GDM1 (cell line): ENCODE measurements around the gene RABGAP1L.
"Not testable (repeated sequence)": the region's sequence is repeated elsewhere in the genome, so short reads cannot be mapped to it uniquely, and the experiment has no call there.

Source experiments
- DNase-seq: peaks from one replicate; lab custom pipeline; 2025; lab: John Stamatoyannopoulos, UW

RABGAP1L gene

DNA sequence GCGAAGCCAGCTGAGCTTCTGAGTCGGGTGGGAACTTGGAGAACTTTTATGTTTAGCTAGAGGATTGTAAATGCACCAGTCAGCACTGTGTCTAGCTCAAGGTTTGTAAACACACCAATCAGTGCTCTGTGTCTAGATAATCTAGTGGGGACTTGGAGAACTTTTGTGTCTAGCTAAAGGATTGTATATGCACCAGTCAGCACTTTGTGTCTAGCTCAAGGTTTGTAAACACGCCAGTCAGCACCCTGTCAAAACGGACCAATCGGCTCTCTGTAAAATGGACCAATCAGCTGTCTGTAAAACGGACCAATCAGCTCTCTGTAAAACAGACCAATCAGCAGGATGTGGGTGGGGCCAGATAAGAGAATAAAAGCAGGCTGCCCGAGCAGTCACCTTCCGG is 552.5 kb downstream of the RABGAP1L start:
- not testable (repeated sequence) for DNase-seq

DNA sequence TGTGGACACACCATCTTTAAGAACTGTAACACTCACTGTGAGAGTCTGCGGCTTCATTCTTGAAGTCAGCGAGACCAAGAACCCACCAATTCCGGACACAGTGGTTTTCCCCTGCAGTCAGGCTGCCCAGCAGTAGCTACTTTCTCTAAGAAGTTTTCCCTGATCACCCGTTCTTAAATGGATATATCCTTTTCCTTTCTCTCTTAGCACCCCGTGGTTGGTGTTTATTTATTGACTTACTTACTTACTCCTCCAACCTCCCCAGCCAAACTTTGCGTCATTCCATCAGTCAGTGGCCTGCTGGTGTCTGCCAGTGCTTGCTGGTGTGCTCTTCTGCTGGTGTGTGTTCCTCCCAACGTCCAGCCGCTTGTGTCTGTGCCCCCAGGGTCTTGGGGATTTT is 553.2 kb downstream of the RABGAP1L start:
- DNase-seq = no peak

GRCh38 chr1:174713796-174714195 is 554.5 kb downstream of the RABGAP1L start:
- no peak for DNase-seq

DNA sequence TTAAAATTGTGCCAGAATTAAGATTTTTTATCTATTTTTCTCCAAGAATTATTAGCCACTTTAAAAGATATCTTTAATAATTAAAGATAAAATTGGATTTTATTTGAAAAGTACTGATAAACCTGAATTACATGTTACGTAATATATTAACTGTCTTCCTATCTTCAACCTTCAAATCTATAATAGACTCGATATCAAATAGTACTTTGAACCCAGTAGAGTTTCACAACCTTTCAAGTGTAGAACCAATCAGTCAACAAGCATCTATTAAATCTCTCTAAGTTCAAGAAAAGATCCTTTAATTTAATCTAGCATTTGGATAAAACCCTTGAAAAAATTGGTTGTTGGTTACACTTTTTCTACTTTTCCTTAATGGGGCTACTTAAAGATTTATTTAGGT is 559.9 kb downstream of the RABGAP1L start:
- no peak for DNase-seq

- no peak for DNase-seq
Measured at GRCh38 chr1:174720618-174721017, 561.3 kb downstream of the RABGAP1L start.

GRCh38 chr1:174721246-174721645 is 561.9 kb downstream of the RABGAP1L start:
- no peak for DNase-seq

DNA sequence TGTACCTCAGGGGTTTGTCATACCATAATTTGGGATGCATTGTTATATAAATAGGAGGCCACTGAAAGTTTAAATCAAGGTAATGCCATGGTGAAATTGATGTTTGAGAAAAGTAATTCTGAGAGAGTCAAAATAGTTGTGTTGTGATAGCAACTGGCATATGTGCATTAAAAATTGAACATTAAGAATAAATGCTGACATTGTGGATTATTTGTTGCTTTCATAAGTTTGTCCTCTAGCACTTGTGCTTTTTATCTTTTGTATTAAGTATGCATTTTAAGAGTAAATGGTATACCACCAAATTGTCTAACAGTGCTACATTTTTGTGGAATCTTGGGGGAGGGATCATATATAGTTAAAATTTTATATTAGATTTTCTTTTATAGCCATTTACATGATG is 564.5 kb downstream of the RABGAP1L start:
- DNase-seq = no peak

DNA sequence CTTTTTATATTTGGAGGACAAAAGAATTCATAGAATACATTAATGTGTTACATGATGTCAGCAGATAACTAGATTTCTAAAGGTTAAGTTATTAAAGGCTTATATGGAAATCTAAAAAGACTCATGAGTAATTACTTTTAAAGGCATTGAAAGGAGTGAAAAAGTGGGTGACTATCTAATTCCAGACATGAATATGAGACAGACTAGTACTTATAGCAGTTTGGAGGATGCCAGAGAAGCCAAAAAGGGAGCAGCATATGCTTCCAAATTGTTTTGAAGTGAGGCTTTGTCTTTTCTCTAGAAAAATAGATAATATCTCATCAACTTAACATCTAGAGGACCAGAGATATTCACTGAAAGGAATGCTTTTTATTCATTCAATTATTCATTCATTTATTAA is 564.9 kb downstream of the RABGAP1L start:
- DNase-seq = no peak

- no peak for DNase-seq
Measured at GRCh38 chr1:174726167-174726879, 567.0 kb downstream of the RABGAP1L start.

DNA sequence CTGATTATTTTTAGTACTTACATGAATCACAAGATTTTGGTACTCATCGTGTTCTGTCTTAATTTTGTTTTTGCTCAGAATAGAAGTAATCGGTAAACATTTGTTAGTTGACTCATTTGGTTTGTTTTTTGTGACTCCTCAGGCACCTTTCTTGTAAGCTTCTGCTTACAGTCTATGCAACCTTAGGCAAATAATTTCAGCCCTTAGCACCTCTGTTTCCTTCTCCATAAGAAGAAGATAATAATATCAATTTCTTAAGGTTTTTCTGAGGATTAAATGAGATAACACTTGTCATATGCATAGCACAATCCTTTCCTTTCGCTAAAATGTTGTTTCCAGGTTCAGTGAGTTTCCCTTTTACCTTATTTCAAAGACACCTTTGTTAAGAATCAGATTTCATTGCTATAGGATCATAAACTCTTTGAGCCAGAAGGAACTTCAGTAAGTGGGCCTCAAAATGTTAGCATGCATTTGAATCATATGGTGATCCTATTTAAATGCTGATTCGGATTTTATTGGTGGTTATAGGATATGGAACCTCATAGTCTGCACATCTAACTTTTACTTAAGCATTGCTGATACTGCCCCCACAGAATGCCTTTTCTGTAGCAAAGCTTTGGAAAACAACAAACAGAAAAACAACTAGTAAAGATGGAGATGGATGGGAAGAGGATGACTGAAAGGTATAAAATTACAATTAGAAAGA is 567.7 kb downstream of the RABGAP1L start:
- DNase-seq = no peak

DNA sequence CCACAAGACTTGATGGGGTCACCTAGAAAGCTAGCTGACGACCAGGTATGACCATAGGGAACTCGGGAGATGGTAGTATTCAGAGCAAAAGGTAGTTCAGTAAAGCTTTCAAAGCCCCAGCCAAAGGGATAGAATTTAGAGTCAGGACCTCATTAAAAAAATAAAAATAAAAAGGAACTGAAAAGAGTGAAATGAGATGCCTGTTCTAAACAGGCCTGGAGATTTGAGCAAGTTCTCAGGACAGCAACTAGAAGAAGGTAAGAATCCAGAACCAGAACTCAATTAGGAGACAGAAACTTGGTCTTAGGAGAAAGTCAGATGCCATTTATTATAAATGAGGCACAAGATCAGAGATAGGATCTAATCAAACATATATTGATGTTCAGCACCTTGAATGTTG is 575.0 kb downstream of the RABGAP1L start:
- DNase-seq = no peak

DNA sequence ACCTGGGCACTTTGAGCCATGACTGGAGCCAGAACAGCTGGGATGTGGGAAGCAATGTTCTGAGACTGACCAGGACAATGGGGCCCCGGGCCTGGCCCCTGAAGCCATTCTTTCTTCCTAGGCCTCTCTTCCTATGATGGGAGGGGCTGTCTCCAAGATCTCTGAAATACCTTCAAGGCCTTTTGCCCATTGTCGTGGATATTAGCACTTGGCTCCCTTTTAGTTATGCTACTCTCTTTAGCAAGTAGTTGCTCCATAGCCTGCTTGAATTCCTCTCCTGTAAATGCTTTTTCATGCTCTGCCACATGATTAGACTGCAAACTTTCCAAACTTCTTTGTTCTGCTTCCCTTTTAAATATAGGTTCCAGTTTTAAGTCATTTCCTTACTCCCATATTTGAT is 577.5 kb downstream of the RABGAP1L start:
- no peak for DNase-seq

GRCh38 chr1:174740249-174740968 is 581.1 kb downstream of the RABGAP1L start:
- DNase-seq = no peak

DNA sequence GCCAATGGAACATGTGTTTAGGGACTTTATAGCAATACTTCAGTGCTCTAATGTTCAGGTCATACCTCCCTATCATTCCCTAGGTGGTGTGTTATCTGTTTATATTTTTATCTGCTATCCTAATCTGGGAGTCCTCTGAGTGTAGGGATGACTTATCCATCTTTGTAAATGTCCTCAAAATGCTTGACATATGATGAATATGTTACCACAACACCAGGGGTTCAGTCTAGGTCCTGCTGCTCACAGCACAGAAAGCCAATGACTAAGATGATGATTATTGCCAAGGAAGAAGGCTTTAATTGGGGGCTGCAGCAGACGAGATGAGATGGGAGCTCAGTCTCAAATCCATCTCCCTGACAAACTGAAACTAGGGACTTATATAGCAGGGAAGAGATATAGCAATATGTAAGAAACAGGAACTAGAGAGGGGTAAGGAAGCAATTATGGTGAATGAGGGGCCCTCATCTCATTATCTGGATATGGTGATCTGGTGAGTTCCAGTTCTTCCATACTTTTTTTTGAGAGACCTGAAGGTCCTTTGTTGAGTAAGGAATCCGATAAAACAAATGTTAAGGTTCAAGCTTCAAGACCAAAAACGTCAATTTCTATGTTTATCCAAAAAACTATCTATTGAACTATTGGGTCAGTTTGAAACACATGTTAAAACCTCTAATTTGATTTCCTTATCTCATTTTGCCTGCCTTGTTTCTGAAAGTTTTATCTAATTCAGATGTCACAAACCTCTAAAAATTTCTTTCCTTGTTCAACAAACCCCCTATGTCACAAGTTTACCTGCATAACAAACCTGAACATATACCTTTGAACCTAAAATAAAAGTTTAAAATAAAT is 583.7 kb downstream of the RABGAP1L start:
- no peak for DNase-seq

- DNase-seq = peak; percentile 2
Measured at GRCh38 chr1:174743654-174744561, 584.6 kb downstream of the RABGAP1L start.

- no peak for DNase-seq
Measured at GRCh38 chr1:174744886-174745285, 585.6 kb downstream of the RABGAP1L start.

DNA sequence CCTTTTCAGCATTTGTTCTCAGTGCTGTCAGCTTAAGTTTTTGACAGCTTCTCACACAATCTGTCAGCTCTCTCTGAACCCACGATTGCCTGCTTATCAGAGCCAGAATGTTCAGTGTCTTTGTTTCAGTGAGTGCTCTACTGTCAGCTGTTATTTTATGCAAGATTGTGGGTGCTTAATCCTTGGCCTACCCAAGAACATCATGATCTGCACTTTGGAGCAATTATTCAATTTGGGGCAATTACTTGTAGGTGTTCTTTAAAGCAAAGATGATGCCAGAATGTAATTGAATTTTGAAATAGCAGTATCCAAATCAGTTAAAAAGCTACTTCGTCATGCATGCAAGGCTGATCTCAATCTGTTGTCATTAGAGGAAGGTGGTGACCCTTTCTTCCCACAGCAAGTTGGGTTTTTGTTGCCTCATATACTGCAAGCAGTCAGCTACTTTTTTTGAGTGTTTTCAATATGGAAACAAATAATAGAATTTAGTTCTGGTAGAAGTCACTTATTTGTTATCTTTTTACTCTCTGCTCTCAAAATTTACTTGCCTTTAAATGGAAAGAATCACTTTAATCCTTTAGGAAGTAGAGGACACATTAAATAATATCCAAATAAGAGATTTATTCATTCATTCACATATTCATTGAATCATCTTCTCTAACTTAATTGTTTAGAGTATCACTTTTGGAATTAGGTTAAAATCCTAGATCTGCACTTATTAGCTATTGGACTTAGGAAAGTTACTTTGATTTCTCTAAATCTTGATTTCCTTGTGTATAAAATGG is 586.9 kb downstream of the RABGAP1L start:
- no peak for DNase-seq

DNA sequence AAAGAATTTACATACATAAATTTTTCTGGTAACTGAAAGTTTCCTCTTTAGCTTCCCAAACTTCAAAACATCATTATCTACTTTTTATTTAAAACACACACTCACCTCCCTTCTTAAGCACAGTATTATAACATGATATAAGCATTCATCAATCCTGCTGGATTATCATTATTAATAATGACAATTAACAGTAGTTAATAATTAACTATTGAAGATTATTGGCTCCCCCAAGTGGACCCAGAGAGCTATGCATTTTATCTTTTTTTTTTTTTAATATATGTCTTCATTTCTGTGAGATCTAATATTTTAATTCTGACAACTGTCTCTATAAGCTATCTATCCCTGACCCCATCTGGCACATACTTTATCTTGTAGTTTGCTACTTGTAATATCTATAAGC is 588.3 kb downstream of the RABGAP1L start:
- no peak for DNase-seq

- no peak for DNase-seq
Measured at GRCh38 chr1:174748586-174748985, 589.3 kb downstream of the RABGAP1L start.

DNA sequence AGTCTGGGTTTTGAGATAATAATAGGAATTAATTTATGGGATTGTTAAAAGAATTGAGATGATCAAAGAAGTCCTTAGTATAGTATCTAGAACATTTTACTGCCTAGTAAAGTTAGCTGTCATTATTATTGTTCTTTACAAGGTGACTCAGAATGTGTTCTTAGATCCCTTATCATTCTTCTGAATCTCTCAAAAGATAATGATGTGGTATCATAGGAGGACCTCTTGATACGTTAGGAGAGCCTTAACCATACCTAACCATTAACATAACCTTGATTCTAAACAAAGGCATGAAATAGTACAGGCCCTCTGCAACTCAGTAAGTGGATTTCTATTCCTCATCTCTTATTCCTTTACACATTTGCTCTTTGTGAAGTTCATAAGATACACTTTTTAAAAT is 593.8 kb downstream of the RABGAP1L start:
- no peak for DNase-seq
